Common myeloid progenitor, CD34-positive (primary cell): ENCODE results near the gene ANAPC7.

Experiments
- CTCF ChIA-PET: fragments of 350-600 bp; sonication (Branson Sonifier 250); formaldehyde crosslinking; loops from one replicate; lab custom pipeline; 2021; ENCODE audit warnings: antibody characterized with exemption; lab: Charles Lee
- POLR2A ChIA-PET: fragments of 350-600 bp; sonication (Branson Sonifier 250); formaldehyde crosslinking; loops from one replicate; lab custom pipeline; 2021; ENCODE audit warnings: antibody characterized with exemption; lab: Charles Lee
- DNase-seq, 3 donors: peaks; one replicate each; pipeline versions ENCODE4 v3.0.0 to v3.0.0-alpha.2; 2013
- H3K27ac ChIP-seq, 2 experiments: 1 replicate in 1 of 2; 2 replicates in 1 of 2; pipeline ENCODE4 v1.7.0; 2013; ENCODE audit warnings: inconsistent platforms in 2 of 2, low read length in 2 of 2, mild to moderate bottlenecking in 2 of 2, low read depth in 1 of 2, moderate library complexity in 1 of 2; ENCODE audit not compliant: severe bottlenecking in 2 of 2, insufficient read depth in 1 of 2, poor library complexity in 1 of 2
- H3K27me3 ChIP-seq, 5 experiments: replicated peaks in 2 of 5; 1 replicate in 3 of 5; 2 replicates in 2 of 5; pipeline versions ENCODE4 v1.6.1 to v1.7.0; 2013; ENCODE audit warnings: low read length in 4 of 5, mild to moderate bottlenecking in 2 of 5, moderate library complexity in 2 of 5, inconsistent platforms in 1 of 5; ENCODE audit not compliant: insufficient read depth in 5 of 5, control insufficient read depth in 4 of 5
- H3K36me3 ChIP-seq, 4 experiments: 1 replicate in 2 of 4; 2 replicates in 2 of 4; pipeline versions ENCODE4 v1.6.1 to v1.7.0; 2013; ENCODE audit warnings: low read length in 3 of 4, control low read depth in 1 of 4, mild to moderate bottlenecking in 1 of 4; ENCODE audit not compliant: control insufficient read depth in 4 of 4, insufficient read depth in 4 of 4
- H3K4me1 ChIP-seq, 4 experiments: 1 replicate in 3 of 4; 2 replicates in 1 of 4; pipeline versions ENCODE4 v1.6.1 to v1.7.1; 2013; ENCODE audit warnings: low read length in 3 of 4, mild to moderate bottlenecking in 3 of 4, control low read depth in 1 of 4, inconsistent platforms in 1 of 4, moderate library complexity in 1 of 4; ENCODE audit not compliant: control insufficient read depth in 4 of 4, insufficient read depth in 4 of 4; ENCODE audit errors: control extremely low read depth in 1 of 4
- H3K4me3 ChIP-seq, 7 experiments: 1 replicate in 4 of 7; 2 replicates in 3 of 7; pipeline versions ENCODE4 v1.5.1 to v1.7.0; 2013; ENCODE audit warnings: mild to moderate bottlenecking in 7 of 7, low read length in 6 of 7, moderate library complexity in 6 of 7, inconsistent platforms in 2 of 7, low read depth in 2 of 7, control low read depth in 1 of 7; ENCODE audit not compliant: insufficient read depth in 4 of 7, control insufficient read depth in 1 of 7; ENCODE audit errors: extremely low read depth in 1 of 7
- H3K9me3 ChIP-seq, 5 experiments: 1 replicate in 4 of 5; 2 replicates in 1 of 5; pipeline versions ENCODE4 v1.6.1 to v1.7.1; 2013; ENCODE audit warnings: low read length in 4 of 5, mild to moderate bottlenecking in 2 of 5, inconsistent platforms in 1 of 5, low read depth in 1 of 5, moderate library complexity in 1 of 5; ENCODE audit not compliant: control insufficient read depth in 4 of 5, insufficient read depth in 2 of 5; ENCODE audit errors: control extremely low read depth in 1 of 5
- WGBS: methylation state at CpG from one replicate; pipeline ENCODE4 v1.1.5; 2013; ENCODE audit not compliant: insufficient coverage; 5-methylcytosine and 5-hydroxymethylcytosine counted together

ANAPC7 gene

GRCh38 chr12:110330124-110330523 lies 73.4 kb downstream of the ANAPC7 start:
- DNase-seq, result no peak
- peaks cover 29 to 81% (median 56%) of the 10 kb centered on the region in 4 experiments for H3K36me3 ChIP-seq
- no peak overlapping the region for H3K4me3 ChIP-seq
- ChIA-PET POLR2A (interaction anchor here (0.7 to 1.0 kb wide), 2 partner anchors 20 to 48 kb away, joined by 3 to 4 read pairs; no protein-coding TSS in a partner anchor), CTCF (interaction anchor here (0.9 to 4.0 kb wide), 6 partner anchors 9 to 231 kb away, joined by 3 to 24 read pairs (median 4); no protein-coding TSS in a partner anchor)
- WGBS, result no CpG with 5 or more reads among the region's 3 CpGs
- H3K4me1 ChIP-seq, result peaks cover 0 to 13% (median 5%) of the 10 kb centered on the region in 4 experiments
- no peaks in the 10 kb centered on the region for H3K27me3 ChIP-seq
- no peaks in the 10 kb centered on the region for H3K9me3 ChIP-seq
- peak overlapping the region in 1 of 2 experiments; percentile 18 for H3K27ac ChIP-seq

- Histone ChIP-seq H3K9me3 (no peaks in the 10 kb centered on the region), H3K36me3 (peaks cover 24 to 78% (median 53%) of the 10 kb centered on the region in 4 experiments), H3K4me1 (peaks cover 0 to 13% (median 5%) of the 10 kb centered on the region in 4 experiments), H3K27ac (no peak overlapping the region), H3K27me3 (no peaks in the 10 kb centered on the region), H3K4me3 (no peak overlapping the region)
- CTCF ChIA-PET, result interaction anchor here (0.9 to 4.0 kb wide), 7 partner anchors 8 to 231 kb away, joined by 3 to 24 read pairs (median 3); no protein-coding TSS in a partner anchor
- POLR2A ChIA-PET, result interaction anchor here (0.7 to 1.0 kb wide), 2 partner anchors 21 to 48 kb away, joined by 3 to 4 read pairs; no protein-coding TSS in a partner anchor
- WGBS, result no CpG with 5 or more reads among the region's 4 CpGs
- no peak for DNase-seq
Measured at GRCh38 chr12:110329710-110330109, 73.8 kb downstream of the ANAPC7 start.
